Uterus (tissue), 2 donors: ENCODE measurements around the gene ACAT1.

Experiments
- CTCF ChIP-seq, 4 experiments: fragments of 200-600 bp in 2 of 4; fragments of 450-650 bp in 2 of 4; sonication (generic) in 2 of 4; IDR thresholded peaks; one replicate each; pipeline ENCODE4 v1.5.1; 2016 to 2019; ENCODE audit warnings: antibody characterized with exemption in 4 of 4, mild to moderate bottlenecking in 2 of 4, moderate library complexity in 1 of 4
- POLR2A ChIP-seq, 2 donors: fragments of 450-650 bp; IDR thresholded peaks; one replicate each; pipeline ENCODE4 v1.6.1; 2016; ENCODE audit warnings: antibody characterized with exemption in 2 of 2, mild to moderate bottlenecking in 1 of 2, moderate library complexity in 1 of 2

GRCh38 chr11:108121274-108122155, at the start of gene ACAT1:
- TF ChIP-seq CTCF (IDR thresholded peaks at IDR 0.05) (peak; percentile 18 to 64 (median 34)), POLR2A (IDR thresholded peaks at IDR 0.05) (peak; percentile 89 to 92)
